Measurements from ENCODE around the gene UBL5. TPM values are rescaled to one million over a fixed set of nuclear protein-coding genes. Genes with fewer than 3 reads are reported as not detected.
A peak's percentile ranks its signal among the peaks of the same experiment; 100 is the strongest.

UBL5 gene
- total RNA-seq, 1 donor from 2014 or later, result 269 TPM

DNA sequence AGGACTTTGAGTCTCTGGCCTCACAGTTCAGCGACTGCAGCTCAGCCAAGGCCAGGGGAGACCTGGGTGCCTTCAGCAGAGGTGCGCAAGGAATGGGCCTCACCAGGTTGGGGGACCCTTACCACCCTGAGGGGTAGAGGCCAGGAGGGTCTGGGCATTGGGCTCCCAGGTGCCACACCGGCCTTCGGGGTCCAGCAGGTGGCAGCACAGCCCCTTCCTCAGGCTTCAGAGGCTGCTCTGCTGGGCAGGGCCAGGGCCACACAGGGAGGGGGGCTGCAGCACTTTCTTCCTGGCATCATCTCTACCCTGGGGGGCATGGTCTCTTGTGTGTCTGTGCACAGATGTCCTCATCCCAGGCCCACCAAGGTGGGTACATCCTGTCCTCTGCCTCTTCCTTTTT, 20.3 kb downstream of the UBL5 start:
- Histone ChIP-seq H3K27ac (no peak overlapping the region), H3K36me3 (peaks cover 0 to 28% of the 10 kb centered on the region in 2 donors), H3K9me3 (no peaks in the 10 kb centered on the region), H3K4me3 (no peak overlapping the region), H3K4me1 (peaks cover 19% of the 10 kb centered on the region), H3K27me3 (no peaks in the 10 kb centered on the region)
- no peak for TF ChIP-seq POLR2AphosphoS5 (IDR thresholded peaks at IDR 0.05; ENCODE audit: insufficient read depth in 1 of 2, low read depth in 1 of 2)
- TF ChIP-seq, protein P1, sequence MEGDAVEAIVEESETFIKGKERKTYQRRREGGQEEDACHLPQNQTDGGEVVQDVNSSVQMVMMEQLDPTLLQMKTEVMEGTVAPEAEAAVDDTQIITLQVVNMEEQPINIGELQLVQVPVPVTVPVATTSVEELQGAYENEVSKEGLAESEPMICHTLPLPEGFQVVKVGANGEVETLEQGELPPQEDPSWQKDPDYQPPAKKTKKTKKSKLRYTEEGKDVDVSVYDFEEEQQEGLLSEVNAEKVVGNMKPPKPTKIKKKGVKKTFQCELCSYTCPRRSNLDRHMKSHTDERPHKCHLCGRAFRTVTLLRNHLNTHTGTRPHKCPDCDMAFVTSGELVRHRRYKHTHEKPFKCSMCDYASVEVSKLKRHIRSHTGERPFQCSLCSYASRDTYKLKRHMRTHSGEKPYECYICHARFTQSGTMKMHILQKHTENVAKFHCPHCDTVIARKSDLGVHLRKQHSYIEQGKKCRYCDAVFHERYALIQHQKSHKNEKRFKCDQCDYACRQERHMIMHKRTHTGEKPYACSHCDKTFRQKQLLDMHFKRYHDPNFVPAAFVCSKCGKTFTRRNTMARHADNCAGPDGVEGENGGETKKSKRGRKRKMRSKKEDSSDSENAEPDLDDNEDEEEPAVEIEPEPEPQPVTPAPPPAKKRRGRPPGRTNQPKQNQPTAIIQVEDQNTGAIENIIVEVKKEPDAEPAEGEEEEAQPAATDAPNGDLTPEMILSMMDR (IDR thresholded peaks at IDR 0.05), result peak in 1 of 3 experiments; percentile 18
- DNase-seq (ENCODE audit: extremely low spot score in 2 of 2), result no peak
- intact Hi-C loops (cut with DNase I), result no loop called here

DNA sequence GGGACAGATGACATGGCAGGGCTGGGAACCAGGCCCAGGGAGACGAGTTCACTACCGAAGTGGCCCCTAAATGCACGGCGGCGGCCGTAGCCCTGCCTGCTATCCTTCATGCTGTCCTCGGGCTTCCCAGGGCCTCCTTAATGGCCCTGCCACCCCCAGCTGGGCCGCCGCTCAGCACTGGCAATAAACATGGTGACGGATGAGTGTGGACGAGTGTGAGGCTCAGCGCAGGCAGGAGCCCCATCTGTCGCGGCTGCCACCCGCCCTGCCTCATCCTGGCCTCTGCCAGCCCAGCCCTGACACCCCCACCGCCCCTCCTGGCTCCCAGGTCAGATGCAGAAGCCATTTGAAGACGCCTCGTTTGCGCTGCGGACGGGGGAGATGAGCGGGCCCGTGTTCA, 21.0 kb downstream of the UBL5 start:
- H3K4me1 ChIP-seq, result peaks cover 19% of the 10 kb centered on the region
- no peak overlapping the region for H3K27ac ChIP-seq
- TF ChIP-seq POLR2AphosphoS5 (IDR thresholded peaks at IDR 0.05; ENCODE audit: insufficient read depth in 1 of 2, low read depth in 1 of 2) (no peak), POLR2A (IDR thresholded peaks at IDR 0.05) (no peak)
- TF ChIP-seq, protein P1 (IDR thresholded peaks at IDR 0.05), result no peak
- H3K27me3 ChIP-seq, result no peaks in the 10 kb centered on the region
- DNase-seq (ENCODE audit: extremely low spot score in 2 of 2), result no peak
- peaks cover 0 to 21% of the 10 kb centered on the region in 2 donors for H3K36me3 ChIP-seq
- intact Hi-C loops (cut with DNase I), result no loop called here
- no peaks in the 10 kb centered on the region for H3K9me3 ChIP-seq
- no peak overlapping the region for H3K4me3 ChIP-seq

DNA sequence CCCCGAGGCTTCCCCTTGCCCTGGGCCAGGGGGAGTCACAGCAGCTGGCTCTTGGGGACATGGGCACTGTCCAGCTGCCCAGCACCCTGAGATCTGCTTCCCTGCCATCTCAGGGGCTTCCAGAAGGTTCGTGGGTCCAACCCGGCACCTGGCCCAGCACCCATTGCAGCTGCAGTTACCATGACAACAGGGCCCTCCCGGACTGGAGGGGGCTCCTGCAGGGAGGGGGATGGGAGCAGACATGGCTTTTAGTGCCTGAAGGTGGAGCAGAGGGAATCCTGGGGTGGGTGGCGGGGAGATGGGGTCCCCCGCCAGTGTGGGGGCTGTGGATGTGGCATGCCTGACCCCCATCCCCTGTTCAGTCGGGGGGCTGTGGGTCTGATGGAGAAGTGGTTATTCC, 22.1 kb downstream of the UBL5 start:
- no peak overlapping the region for H3K27ac ChIP-seq
- peaks cover 0 to 11% of the 10 kb centered on the region in 2 donors for H3K36me3 ChIP-seq
- H3K27me3 ChIP-seq, result no peaks in the 10 kb centered on the region
- H3K4me3 ChIP-seq, result no peak overlapping the region
- TF ChIP-seq, protein P1 (IDR thresholded peaks at IDR 0.05), result no peak
- TF ChIP-seq POLR2A (IDR thresholded peaks at IDR 0.05), result no peak
- TF ChIP-seq POLR2AphosphoS5 (IDR thresholded peaks at IDR 0.05; ENCODE audit: insufficient read depth in 1 of 2, low read depth in 1 of 2), result no peak
- H3K4me1 ChIP-seq, result peaks cover 19% of the 10 kb centered on the region
- intact Hi-C loops (cut with DNase I), result no loop called here
- H3K9me3 ChIP-seq, result no peaks in the 10 kb centered on the region
- no peak for DNase-seq (ENCODE audit: extremely low spot score in 2 of 2)

DNA sequence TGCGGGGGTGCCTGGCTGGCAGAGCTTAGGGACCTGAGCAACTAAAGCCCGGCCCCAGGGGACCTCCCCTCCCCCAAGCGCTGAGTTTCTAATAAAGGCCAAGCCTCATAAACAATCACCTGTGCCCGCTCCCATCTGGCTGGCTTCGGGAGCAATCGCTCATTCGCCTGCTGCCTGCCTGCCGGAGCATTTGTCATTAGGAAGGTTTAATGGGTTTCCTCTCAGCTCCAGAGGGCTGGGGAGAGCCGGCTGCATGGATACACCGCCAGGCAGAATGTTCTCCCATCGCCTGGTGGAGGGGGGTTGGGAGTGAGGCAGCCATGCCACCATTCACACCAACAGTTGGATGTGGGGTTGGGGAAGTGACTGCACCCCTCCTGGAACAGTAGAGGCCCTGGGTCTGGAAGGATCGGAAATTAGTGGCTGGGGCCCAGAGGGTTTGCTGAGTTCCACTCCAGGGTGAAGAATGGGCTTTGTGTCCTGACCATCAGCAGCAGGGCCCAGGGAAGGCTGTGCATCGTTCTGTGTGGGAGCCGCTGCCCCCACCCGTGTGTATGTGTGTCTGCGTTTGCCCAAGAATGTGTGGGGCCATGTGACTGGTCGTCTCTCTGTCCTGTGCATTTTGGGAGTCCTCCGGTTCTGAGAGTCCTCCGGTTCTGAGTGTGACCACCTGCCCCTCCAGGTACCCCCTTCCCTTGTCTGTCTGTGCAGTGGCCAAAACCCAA, 22.7 kb downstream of the UBL5 start:
- peaks cover 0 to 10% of the 10 kb centered on the region in 2 donors for H3K36me3 ChIP-seq
- no peaks in the 10 kb centered on the region for H3K9me3 ChIP-seq
- H3K4me3 ChIP-seq, result no peak overlapping the region
- intact Hi-C loops (cut with DNase I), result no loop called here
- DNase-seq (ENCODE audit: extremely low spot score in 2 of 2), result no peak
- TF ChIP-seq POLR2AphosphoS5 (IDR thresholded peaks at IDR 0.05; ENCODE audit: insufficient read depth in 1 of 2, low read depth in 1 of 2), result no peak
- TF ChIP-seq, protein P1 (IDR thresholded peaks at IDR 0.05), result no peak
- no peak for TF ChIP-seq POLR2A (IDR thresholded peaks at IDR 0.05)
- H3K27me3 ChIP-seq, result no peaks in the 10 kb centered on the region
- peaks cover 19% of the 10 kb centered on the region for H3K4me1 ChIP-seq
- no peak overlapping the region for H3K27ac ChIP-seq

DNA sequence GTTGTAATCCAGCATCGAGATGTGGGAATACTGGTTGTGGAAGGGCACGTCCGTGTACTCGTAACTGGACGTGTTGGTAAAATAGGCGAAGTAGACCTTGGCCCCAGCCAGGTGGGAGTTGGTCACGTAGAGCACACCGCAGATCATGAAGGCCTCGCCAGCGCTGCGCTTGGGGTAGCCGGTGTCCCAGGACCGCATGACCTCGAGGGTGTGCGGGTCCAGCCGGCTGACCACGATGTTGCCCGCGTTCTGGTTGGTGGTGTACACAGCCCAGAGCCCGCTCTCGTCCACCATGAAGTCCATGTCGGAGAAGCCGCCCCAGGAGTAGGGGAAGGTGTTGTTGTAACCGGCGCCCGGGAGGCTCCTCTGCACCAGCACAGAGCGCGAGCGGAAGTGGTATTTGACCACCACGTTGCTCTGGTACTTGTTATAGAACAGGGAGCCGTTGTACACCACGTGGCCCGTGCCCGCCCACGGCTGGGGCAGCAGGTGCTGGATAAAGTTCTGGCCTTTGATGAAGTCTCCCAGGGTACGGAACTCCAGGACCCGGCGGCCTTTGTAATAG, 26.6 kb downstream of the UBL5 start:
- H3K27ac ChIP-seq, result no peak overlapping the region
- no peak for DNase-seq (ENCODE audit: extremely low spot score in 2 of 2)
- H3K27me3 ChIP-seq, result no peaks in the 10 kb centered on the region
- H3K4me1 ChIP-seq, result no peaks in the 10 kb centered on the region
- TF ChIP-seq POLR2AphosphoS5 (IDR thresholded peaks at IDR 0.05; ENCODE audit: insufficient read depth in 1 of 2, low read depth in 1 of 2), result no peak
- TF ChIP-seq, protein P1 (IDR thresholded peaks at IDR 0.05), result no peak
- TF ChIP-seq POLR2A (IDR thresholded peaks at IDR 0.05), result no peak
- intact Hi-C loops (cut with DNase I), result no loop called here
- H3K9me3 ChIP-seq, result no peaks in the 10 kb centered on the region
- H3K4me3 ChIP-seq, result no peak overlapping the region
- H3K36me3 ChIP-seq, result no peaks in the 10 kb centered on the region
